K562 (cell line): ENCODE results near the gene USP49. TPM values are rescaled to one million over a fixed set of nuclear protein-coding genes. Genes with fewer than 3 reads are reported as not detected.

Source experiments
- DNMT1 ChIP-seq: fragments of 450-650 bp; IDR thresholded peaks from 2 replicates; pipeline ENCODE4 v1.6.1; 2016; ENCODE audit warnings: antibody characterized with exemption, mild to moderate bottlenecking
- E2F3 ChIP-seq: fragments of 250-450 bp; sonication (Bioruptor Pico); IDR thresholded peaks from 2 replicates; pipeline ENCODE4 v1.4.0; 2020; ENCODE audit warnings: mild to moderate bottlenecking
- EHMT2 ChIP-seq: fragments of 450-650 bp; IDR thresholded peaks from 2 replicates; pipeline ENCODE4 v1.6.1; 2018; ENCODE audit warnings: antibody characterized with exemption
- HDGF ChIP-seq: fragments of 450-650 bp; IDR thresholded peaks from 2 replicates; pipeline ENCODE4 v1.6.1; 2016
- ZNF133 ChIP-seq: fragments of 250-450 bp; sonication (Bioruptor Pico); IDR thresholded peaks from 2 replicates; pipeline ENCODE4 v1.4.0; 2020; ENCODE audit warnings: mild to moderate bottlenecking
- ZNF24 ChIP-seq: fragments of 450-650 bp; IDR thresholded peaks from 2 replicates; pipeline ENCODE4 v1.6.1; 2016
- ZNF407 ChIP-seq: fragments of 450-650 bp; IDR thresholded peaks from 2 replicates; pipeline ENCODE4 v1.6.1; 2016; ENCODE audit warnings: low read depth
- ZNF717 ChIP-seq: fragments of 250-450 bp; sonication (Bioruptor Pico); IDR thresholded peaks from 2 replicates; pipeline ENCODE4 v1.5.0; 2021
- polyA plus RNA-seq, 8 experiments: library from polyadenylated mRNA; depleted of rRNA in 4 of 8; stranded (reverse) in 5 of 8; unstranded in 3 of 8; fragments of >200 nt; fragmentation: Nextera tagmentation in 2 of 8; fragmentation: Illumina TruSeq in 1 of 8; extraction: Ambion mirVana in 2 of 8; extraction: Trizol in 1 of 8; gene quantifications; 2 replicates each; pipeline versions ENCODE4 v1.2.1 to v1.2.3, GENCODE V29; 2011 to 2014; ENCODE audit warnings: inconsistent platforms in 1 of 8, missing spikeins in 1 of 8
- total RNA-seq, 7 experiments: library from RNA; depleted of rRNA in 6 of 7; stranded (reverse); fragments of >200 nt in 6 of 7; fragmentation: Illumina TruSeq in 2 of 7; extraction: Trizol in 2 of 7; gene quantifications; 2 replicates each; pipeline versions ENCODE4 v1.2.1 to v1.2.3, GENCODE V29; 2011 to 2021; ENCODE audit warnings: low replicate concordance in 1 of 7

USP49 gene
- total and polyA plus RNA-seq, 9 of the 15 experiments (the other 6 are each of a cell fraction or from before 2014, with no cell fraction given), result 1.0 to 9.9 (median 6.5) TPM

DNA sequence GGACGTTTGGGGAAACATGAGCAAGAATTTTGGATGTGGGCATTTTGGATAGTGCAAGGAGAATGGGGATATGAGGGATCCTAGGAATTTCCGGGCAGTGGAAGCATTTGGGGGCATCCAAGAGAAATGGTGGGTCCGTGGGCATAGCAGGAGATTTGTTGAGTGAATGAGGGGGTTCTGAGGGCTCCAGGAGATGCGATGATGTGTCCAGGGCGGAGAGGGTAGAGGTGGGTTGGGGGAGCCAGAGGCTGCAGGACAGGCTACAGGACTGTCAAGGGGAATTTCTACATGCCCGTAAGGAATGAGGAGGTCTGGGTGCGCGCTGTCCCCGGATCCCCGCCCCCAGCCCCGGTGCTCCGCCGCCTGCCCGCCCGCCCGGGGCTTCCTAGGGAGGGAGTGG is 115.8 kb downstream of the USP49 start (continued):
- TF ChIP-seq DNMT1 (no peak), EHMT2 (no peak), ZNF24 (no peak), ZNF717 (CRISPR knock-in tag) (no peak), ZNF407 (no peak), HDGF (0 out of 2 replicates have a peak, but pooled peaks have one; percentile 54), E2F3 (no peak), ZNF133 (CRISPR knock-in tag) (no peak)
